Esophagus muscularis mucosa (tissue), 4 donors: ENCODE results near the gene CSNK2A1. TPM values are rescaled to one million over a fixed set of nuclear protein-coding genes. Genes with fewer than 3 reads are reported as not detected.
"Not testable (repeated sequence)": the region's sequence is repeated elsewhere in the genome, so short reads cannot be mapped to it uniquely, and the experiment has no call there.

ENCODE experiments used
- DNase-seq: peaks from one replicate; pipeline ENCODE4 v3.0.0-alpha.2; 2017; ENCODE audit errors: extremely low spot score
- H3K27ac ChIP-seq, 4 donors: fragments of 200-600 bp; sonication (generic); replicated peaks in 1 of 4; 1 replicate in 3 of 4; 2 replicates in 1 of 4; pipeline ENCODE4 v1.5.1; 2016 to 2019; ENCODE audit warnings: mild to moderate bottlenecking in 1 of 4
- H3K27me3 ChIP-seq, 4 donors: fragments of 200-600 bp; sonication (generic); one replicate each; pipeline versions ENCODE4 v1.5.1 to v1.6.0; 2016 to 2019
- H3K36me3 ChIP-seq, 4 donors: fragments of 200-600 bp; sonication (generic); one replicate each; pipeline ENCODE4 v1.5.1; 2016 to 2019
- H3K4me1 ChIP-seq, 4 donors: fragments of 200-600 bp; sonication (generic); one replicate each; pipeline ENCODE4 v1.5.1; 2016 to 2019
- H3K4me3 ChIP-seq, 4 donors: fragments of 200-600 bp; sonication (generic); 1 replicate in 2 of 4; 2 replicates in 2 of 4; pipeline ENCODE4 v1.5.1; 2016 to 2019; ENCODE audit warnings: mild to moderate bottlenecking in 4 of 4, moderate library complexity in 1 of 4
- H3K9me3 ChIP-seq, 4 donors: fragments of 200-600 bp; sonication (generic); 1 replicate in 3 of 4; 2 replicates in 1 of 4; pipeline ENCODE4 v1.5.1; 2016 to 2019
- CTCF ChIP-seq, 3 experiments: fragments of 200-600 bp in 2 of 3; fragments of 450-650 bp in 1 of 3; sonication (generic) in 2 of 3; IDR thresholded peaks; one replicate each; pipeline ENCODE4 v1.5.1; 2017 to 2019; ENCODE audit warnings: antibody characterized with exemption in 3 of 3, mild to moderate bottlenecking in 2 of 3, moderate library complexity in 1 of 3
- EP300 ChIP-seq: sonication (generic); formaldehyde crosslinking; IDR thresholded peaks from one replicate; pipeline ENCODE4 v1.6.1; 2017; ENCODE audit warnings: antibody characterized with exemption
- POLR2A ChIP-seq: fragments of 450-650 bp; IDR thresholded peaks from one replicate; pipeline ENCODE4 v1.6.1; 2017; ENCODE audit warnings: antibody characterized with exemption, moderate library complexity, mild to moderate bottlenecking, low read depth
- POLR2AphosphoS5 ChIP-seq, 2 donors: sonication (generic); formaldehyde crosslinking; IDR thresholded peaks; one replicate each; pipeline ENCODE4 v1.6.1; 2017; ENCODE audit warnings: antibody characterized with exemption in 2 of 2
- WGBS: methylation state at CpG from one replicate; pipeline ENCODE4 v1.1.5; 2018; 5-methylcytosine and 5-hydroxymethylcytosine counted together
- intact Hi-C: fragments of 100-400 bp; cut with DNase I; formaldehyde crosslinking; loops from one replicate; pipeline ENCODE4 v1.15.1; 2023
- total RNA-seq, 4 donors: library from RNA; depleted of rRNA; stranded (reverse); fragments of >200 nt; gene quantifications; one replicate each; pipeline versions ENCODE4 v1.1.0 to v1.2.1, GENCODE V29; 2016

The CSNK2A1 gene
- total RNA-seq, 4 donors from 2014 or later, result 41.5 to 69.5 (median 53.6) TPM

GRCh38 chr20:519999-520398, 23.6 kb downstream of the CSNK2A1 start:
- intact Hi-C loops, result no loop called here
- Histone ChIP-seq H3K27ac (no peak overlapping the region), H3K27me3 (no peaks in the 10 kb centered on the region), H3K9me3 (peaks cover 0 to 19% (median 10%) of the 10 kb centered on the region in 4 donors), H3K4me3 (no peak overlapping the region), H3K36me3 (peaks cover 0 to 26% (median 15%) of the 10 kb centered on the region in 4 donors), H3K4me1 (peaks cover 0 to 16% (median 12%) of the 10 kb centered on the region in 4 donors)
- TF ChIP-seq POLR2AphosphoS5 (IDR thresholded peaks at IDR 0.05), result no peak
- TF ChIP-seq CTCF (IDR thresholded peaks at IDR 0.05), result no peak
- no peak for TF ChIP-seq POLR2A
- TF ChIP-seq EP300, result no peak
- DNase-seq, result no peak

GRCh38 chr20:517221-517620, 26.4 kb downstream of the CSNK2A1 start:
- no peak overlapping the region for H3K27ac ChIP-seq
- H3K9me3 ChIP-seq, result peaks cover 0 to 19% (median 10%) of the 10 kb centered on the region in 4 donors
- H3K4me1 ChIP-seq, result peaks cover 7 to 33% (median 23%) of the 10 kb centered on the region in 4 donors
- 28% methylated on average over 2 of the region's 2 CpGs for WGBS
- no peak for DNase-seq
- no peak overlapping the region for H3K4me3 ChIP-seq
- TF ChIP-seq POLR2AphosphoS5 (IDR thresholded peaks at IDR 0.05), result no peak
- intact Hi-C loops, result no loop called here
- H3K27me3 ChIP-seq, result no peaks in the 10 kb centered on the region
- peaks cover 0 to 14% (median 4%) of the 10 kb centered on the region in 4 donors for H3K36me3 ChIP-seq

DNA sequence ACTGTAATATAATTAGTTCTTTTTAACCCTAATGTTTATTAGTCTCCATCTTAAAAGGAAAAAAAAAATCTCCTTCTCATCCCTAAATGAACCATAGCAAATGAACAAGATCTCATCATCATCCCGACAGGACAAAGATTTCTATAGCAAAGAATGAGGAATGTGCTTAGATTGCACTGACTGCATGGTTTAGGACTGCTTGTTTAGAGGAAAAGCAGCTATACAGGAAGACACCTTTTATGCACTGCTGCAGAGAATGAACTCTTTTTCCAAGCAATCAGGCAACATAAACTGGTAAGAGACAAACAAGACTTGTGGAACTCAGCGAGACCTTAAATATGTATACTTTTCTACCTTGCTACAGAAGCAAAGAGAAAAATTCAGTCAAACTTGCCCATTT, 26.8 kb downstream of the CSNK2A1 start:
- peaks cover 7 to 33% (median 24%) of the 10 kb centered on the region in 4 donors for H3K4me1 ChIP-seq
- H3K36me3 ChIP-seq, result peaks cover 0 to 12% (median 4%) of the 10 kb centered on the region in 4 donors
- WGBS, result 73% methylated on average over 2 of the region's 2 CpGs
- no peaks in the 10 kb centered on the region for H3K27me3 ChIP-seq
- H3K9me3 ChIP-seq, result peaks cover 0 to 19% (median 10%) of the 10 kb centered on the region in 4 donors
- DNase-seq, result no peak
- H3K4me3 ChIP-seq, result no peak overlapping the region
- no peak for TF ChIP-seq EP300
- TF ChIP-seq CTCF (IDR thresholded peaks at IDR 0.05), result no peak
- no peak for TF ChIP-seq POLR2A
- no peak for TF ChIP-seq POLR2AphosphoS5 (IDR thresholded peaks at IDR 0.05)
- H3K27ac ChIP-seq, result no peak overlapping the region
- intact Hi-C loops, result no loop called here

DNA sequence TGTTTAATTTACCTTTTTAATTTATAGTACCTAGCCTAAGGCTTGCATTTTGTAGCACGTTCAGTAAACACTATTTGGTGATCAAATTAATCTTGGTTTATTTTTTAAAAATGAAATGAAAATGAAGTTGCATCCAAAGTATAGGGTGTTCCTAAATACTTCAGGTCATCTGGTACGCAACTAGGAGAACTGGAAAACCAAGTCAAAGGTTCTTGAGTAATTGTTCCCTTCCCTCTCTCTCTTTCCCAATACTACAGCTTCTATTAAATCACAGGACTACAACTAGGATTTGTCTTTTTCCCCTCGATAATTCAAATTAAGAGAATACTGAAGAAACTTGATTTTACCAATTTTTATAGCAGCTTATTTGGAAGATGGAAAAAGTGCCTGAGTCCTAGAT, 27.9 kb downstream of the CSNK2A1 start:
- TF ChIP-seq POLR2AphosphoS5 (IDR thresholded peaks at IDR 0.05) (no peak), EP300 (no peak), POLR2A (no peak), CTCF (IDR thresholded peaks at IDR 0.05) (no peak)
- Histone ChIP-seq H3K36me3 (peaks cover 0 to 6% (median 4%) of the 10 kb centered on the region in 4 donors), H3K4me3 (no peak overlapping the region), H3K4me1 (peaks cover 7 to 33% (median 28%) of the 10 kb centered on the region in 4 donors), H3K9me3 (peaks cover 0 to 12% (median 8%) of the 10 kb centered on the region in 4 donors), H3K27me3 (no peaks in the 10 kb centered on the region), H3K27ac (no peak overlapping the region)
- intact Hi-C loops, result no loop called here
- no peak for DNase-seq
- 94% methylated on average over 3 of the region's 3 CpGs for WGBS

DNA sequence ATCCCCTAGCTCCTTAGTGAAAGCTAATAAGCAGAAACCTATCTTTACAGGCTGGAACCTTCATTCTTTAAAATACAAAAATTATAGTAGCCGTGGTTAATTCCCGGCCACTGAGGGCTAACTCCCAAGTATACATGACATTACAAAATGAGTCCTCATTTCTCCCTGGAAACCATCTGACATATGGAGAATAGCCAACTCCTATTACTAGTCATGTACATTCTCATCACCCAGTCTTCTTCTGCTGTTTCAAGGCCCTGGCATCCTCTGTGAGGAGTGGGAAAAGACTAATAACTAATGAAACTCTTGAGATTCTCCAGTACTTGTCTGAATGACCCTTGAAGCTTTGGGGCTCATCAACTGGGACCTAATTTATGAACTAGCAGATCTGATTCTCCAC, 30.2 kb downstream of the CSNK2A1 start:
- Histone ChIP-seq H3K36me3 (no peaks in the 10 kb centered on the region), H3K4me3 (no peak overlapping the region), H3K9me3 (no peaks in the 10 kb centered on the region), H3K27ac (no peak overlapping the region), H3K27me3 (no peaks in the 10 kb centered on the region), H3K4me1 (peaks cover 15 to 52% (median 35%) of the 10 kb centered on the region in 4 donors)
- intact Hi-C loops, result no loop called here
- no peak for TF ChIP-seq EP300
- no peak for TF ChIP-seq POLR2AphosphoS5 (IDR thresholded peaks at IDR 0.05)
- TF ChIP-seq POLR2A, result no peak
- no peak for TF ChIP-seq CTCF (IDR thresholded peaks at IDR 0.05)
- DNase-seq, result no peak
- 62% methylated on average over 2 of the region's 2 CpGs for WGBS

DNA sequence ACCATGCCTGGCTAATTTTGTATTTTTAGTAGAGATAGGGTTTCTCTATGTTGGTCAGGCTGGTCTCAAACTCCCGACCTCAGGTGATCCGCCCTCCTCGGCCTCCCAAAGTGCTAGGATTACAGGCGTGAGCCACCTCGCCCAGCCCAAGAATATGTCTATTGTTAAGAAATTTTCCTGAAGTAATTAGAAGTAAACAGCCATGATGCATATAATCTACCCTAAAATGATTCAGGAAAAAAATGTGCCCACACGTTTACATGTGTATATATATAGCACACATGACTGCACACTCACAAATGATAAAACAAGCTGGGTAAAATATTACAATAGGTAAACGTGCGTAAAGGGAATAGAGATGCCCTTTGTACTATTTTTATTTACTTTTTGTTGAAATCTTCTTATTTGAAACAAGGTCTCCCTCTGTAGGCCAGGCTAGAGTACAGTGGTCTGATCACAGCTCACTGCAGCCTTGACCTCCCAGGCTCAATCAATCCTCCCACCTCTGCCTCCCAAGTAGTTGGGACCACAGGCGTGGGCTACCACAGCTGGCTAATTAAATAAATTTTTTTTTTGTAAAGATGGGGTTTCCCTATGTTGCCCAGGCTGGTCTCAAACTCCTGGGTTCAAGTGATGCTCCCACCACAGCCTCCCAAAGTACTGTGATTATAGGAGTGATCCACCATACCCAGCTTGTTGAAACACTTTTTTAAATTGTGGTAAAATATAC, 33.1 kb downstream of the CSNK2A1 start:
- H3K9me3 ChIP-seq, H3K27ac ChIP-seq, H3K27me3 ChIP-seq, DNase-seq, intact Hi-C loops, H3K4me3 ChIP-seq: not testable (repeated sequence)
- H3K4me1 ChIP-seq, result peaks cover 24 to 43% (median 33%) of the 10 kb centered on the region in 4 donors
- WGBS, result 89% methylated on average over 9 of the region's 9 CpGs
- H3K36me3 ChIP-seq, result peaks cover 6 to 25% (median 12%) of the 10 kb centered on the region in 4 donors

DNA sequence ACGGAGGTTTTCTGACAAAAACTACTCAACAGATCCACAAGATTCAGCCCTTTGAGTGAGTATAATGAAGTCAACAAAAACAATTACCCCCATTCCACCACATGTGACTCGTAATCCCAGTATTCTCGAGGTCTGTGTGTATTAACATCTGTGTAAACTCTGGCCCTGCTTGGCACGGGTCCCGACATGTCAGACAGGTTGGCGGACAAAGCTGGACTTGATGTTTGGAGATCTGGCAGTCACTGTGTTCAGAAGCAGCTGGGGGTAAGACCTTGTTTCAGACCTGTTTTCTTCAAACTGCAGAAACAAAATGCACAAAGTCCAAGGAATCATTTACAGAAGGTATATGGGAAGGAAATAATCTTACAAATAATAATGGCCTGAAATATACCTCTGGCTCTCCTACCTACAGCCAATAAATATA, 35.2 kb downstream of the CSNK2A1 start:
- Histone ChIP-seq H3K4me1 (peaks cover 17 to 37% (median 29%) of the 10 kb centered on the region in 4 donors), H3K36me3 (peaks cover 20 to 46% (median 27%) of the 10 kb centered on the region in 4 donors)
- WGBS, result 31% methylated on average over 6 of the region's 6 CpGs
- DNase-seq, H3K4me3 ChIP-seq, H3K9me3 ChIP-seq, intact Hi-C loops, H3K27me3 ChIP-seq, H3K27ac ChIP-seq: not testable (repeated sequence)
